ENCODE data around the gene DPP8.

DNA sequence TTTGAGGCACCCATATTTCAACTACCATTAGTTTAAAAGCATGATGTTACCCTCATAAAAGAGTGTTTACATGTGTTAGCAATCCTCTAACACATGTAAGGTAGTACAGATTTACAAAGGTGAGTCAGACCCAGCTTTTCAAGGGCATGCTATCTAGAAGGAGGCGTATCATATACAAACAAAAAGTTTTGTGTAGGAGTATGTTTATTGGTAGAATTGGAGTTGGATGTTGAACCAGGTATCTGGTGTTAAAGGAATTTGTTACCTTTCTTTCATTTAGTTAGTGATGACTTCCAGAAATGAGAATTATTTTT, 15.2 kb upstream of the DPP8 start:
- no peak for TF ChIP-seq CTCF (IDR thresholded peaks at IDR 0.05)
- TF ChIP-seq POLR2A (IDR thresholded peaks at IDR 0.05) = no peak
